H9 (cell line): ENCODE results near the gene UBAC1. TPM values are rescaled to one million over a fixed set of nuclear protein-coding genes. Genes with fewer than 3 reads are reported as not detected.

Experiments
- DNase-seq: peaks from one replicate; pipeline ENCODE4 v3.0.0-alpha.2; 2017
- H2AFZ ChIP-seq: one replicate; pipeline ENCODE4 v1.6.1; 2013; ENCODE audit warnings: mild to moderate bottlenecking, low read length, control low read depth, moderate library complexity
- H2AK5ac ChIP-seq: 2 replicates; pipeline ENCODE4 v1.6.1; 2013; ENCODE audit warnings: low read length, control low read depth, mixed read lengths; ENCODE audit not compliant: insufficient read length
- H2BK120ac ChIP-seq: one replicate; pipeline ENCODE4 v1.6.1; 2013; ENCODE audit warnings: low read depth, mild to moderate bottlenecking, low read length, control low read depth, inconsistent platforms; ENCODE audit not compliant: poor library complexity, severe bottlenecking
- H2BK12ac ChIP-seq: 2 replicates; pipeline ENCODE4 v1.6.1; 2013; ENCODE audit warnings: low read length, control low read depth, mixed read lengths, low read depth; ENCODE audit not compliant: insufficient read length
- H2BK15ac ChIP-seq: 2 replicates; pipeline ENCODE4 v1.6.1; 2013; ENCODE audit warnings: low read depth, low read length, control low read depth
- H2BK20ac ChIP-seq: one replicate; pipeline ENCODE4 v1.6.1; 2013; ENCODE audit warnings: low read depth, mild to moderate bottlenecking, low read length, control low read depth, inconsistent platforms; ENCODE audit not compliant: poor library complexity, severe bottlenecking
- H2BK5ac ChIP-seq: 2 replicates; pipeline ENCODE4 v1.6.1; 2013; ENCODE audit warnings: low read length, control low read depth, mixed read lengths; ENCODE audit not compliant: insufficient read length
- H3K14ac ChIP-seq: 2 replicates; pipeline ENCODE4 v1.6.1; 2013; ENCODE audit warnings: low read length, control low read depth; ENCODE audit not compliant: insufficient read depth
- H3K18ac ChIP-seq: 2 replicates; pipeline ENCODE4 v1.6.1; 2013; ENCODE audit warnings: low read depth, mild to moderate bottlenecking, mixed read lengths, low read length, control low read depth; ENCODE audit not compliant: insufficient read length
- H3K23ac ChIP-seq: 2 replicates; pipeline ENCODE4 v1.6.1; 2013; ENCODE audit warnings: low read length, control low read depth, mixed read lengths, low read depth; ENCODE audit not compliant: insufficient read length
- H3K23me2 ChIP-seq: 2 replicates; pipeline ENCODE4 v1.6.1; 2013; ENCODE audit warnings: low read depth, mild to moderate bottlenecking, mixed read lengths, low read length, control low read depth; ENCODE audit not compliant: insufficient read length, poor library complexity, severe bottlenecking
- H3K27ac ChIP-seq: 2 replicates; pipeline ENCODE4 v1.5.1; 2013; ENCODE audit warnings: low read length, control low read depth, mixed read lengths, low read depth; ENCODE audit not compliant: insufficient read length
- H3K27me3 ChIP-seq: 2 replicates; pipeline ENCODE4 v1.6.1; 2013; ENCODE audit warnings: low read length, control low read depth, inconsistent platforms; ENCODE audit not compliant: insufficient read depth
- H3K4ac ChIP-seq: 2 replicates; pipeline ENCODE4 v1.6.1; 2013; ENCODE audit warnings: low read depth, mild to moderate bottlenecking, control low read depth, inconsistent platforms, low read length, moderate library complexity
- H3K4me1 ChIP-seq: 2 replicates; pipeline ENCODE4 v1.6.1; 2013; ENCODE audit warnings: low read length, control low read depth, inconsistent platforms; ENCODE audit not compliant: insufficient read depth
- H3K4me2 ChIP-seq: 2 replicates; pipeline ENCODE4 v1.6.1; 2013; ENCODE audit warnings: low read length, control low read depth, mixed read lengths; ENCODE audit not compliant: insufficient read length, insufficient read depth
- H3K56ac ChIP-seq: 2 replicates; pipeline ENCODE4 v1.6.1; 2013; ENCODE audit warnings: low read depth, mild to moderate bottlenecking, mixed read lengths, low read length, control low read depth; ENCODE audit not compliant: insufficient read length
- H3K79me1 ChIP-seq: 2 replicates; pipeline ENCODE4 v1.6.1; 2013; ENCODE audit warnings: low read depth, mild to moderate bottlenecking, moderate library complexity, low read length, control low read depth, inconsistent platforms; ENCODE audit not compliant: insufficient read depth, poor library complexity, severe bottlenecking
- H3K79me2 ChIP-seq: 2 replicates; pipeline ENCODE4 v1.6.1; 2013; ENCODE audit warnings: low read length, control low read depth, inconsistent platforms; ENCODE audit not compliant: insufficient read depth
- H3K9ac ChIP-seq: 2 replicates; pipeline ENCODE4 v1.6.1; 2013; ENCODE audit warnings: low read length, control low read depth, mixed read lengths; ENCODE audit not compliant: insufficient read length; ENCODE audit errors: extremely low read depth
- H3K9me3 ChIP-seq: one replicate; pipeline ENCODE4 v1.6.1; 2013; ENCODE audit warnings: low read depth, low read length, inconsistent platforms; ENCODE audit not compliant: control insufficient read depth
- H3T11ph ChIP-seq: one replicate; pipeline ENCODE4 v1.6.1; 2013; ENCODE audit warnings: mild to moderate bottlenecking, low read length, control low read depth, inconsistent platforms
- H4K20me1 ChIP-seq: one replicate; pipeline ENCODE4 v1.6.1; 2013; ENCODE audit not compliant: control insufficient read depth, insufficient read length, insufficient read depth
- H4K5ac ChIP-seq: 2 replicates; pipeline ENCODE4 v1.6.1; 2013; ENCODE audit warnings: low read depth, mild to moderate bottlenecking, mixed read lengths, low read length, control low read depth; ENCODE audit not compliant: insufficient read length
- H4K8ac ChIP-seq: replicated peaks from 2 replicates; pipeline ENCODE4 v1.6.1; 2013; ENCODE audit warnings: low read length, control low read depth, mixed read lengths, low read depth; ENCODE audit not compliant: insufficient read length
- H4K91ac ChIP-seq: 2 replicates; pipeline ENCODE4 v1.6.1; 2013; ENCODE audit warnings: low read depth, mild to moderate bottlenecking, moderate library complexity, mixed read lengths, low read length, control low read depth; ENCODE audit not compliant: insufficient read length
- H3K27ac Mint-ChIP-seq, 3 experiments: 2 replicates in 2 of 3; 3 replicates in 1 of 3; pipeline ENCODE4 v1.8.0; 2020 to 2021; ENCODE audit warnings: mixed read lengths in 3 of 3, mild to moderate bottlenecking in 1 of 3, moderate library complexity in 1 of 3
- H3K27me3 Mint-ChIP-seq: 2 replicates; pipeline ENCODE4 v1.8.0; 2021; ENCODE audit warnings: low read depth, mild to moderate bottlenecking, moderate library complexity, mixed read lengths
- H3K36me3 Mint-ChIP-seq, 3 experiments: 2 replicates in 2 of 3; 3 replicates in 1 of 3; pipeline ENCODE4 v1.8.0; 2020 to 2021; ENCODE audit warnings: low read depth in 3 of 3, mixed read lengths in 3 of 3; ENCODE audit not compliant: insufficient read depth in 1 of 3
- H3K4me1 Mint-ChIP-seq, 2 experiments: 2 replicates each; pipeline ENCODE4 v1.8.0; 2020; ENCODE audit warnings: mixed read lengths in 2 of 2
- H3K4me3 Mint-ChIP-seq, 2 experiments: 2 replicates in 1 of 2; 3 replicates in 1 of 2; pipeline ENCODE4 v1.8.0; 2020 to 2021; ENCODE audit warnings: mild to moderate bottlenecking in 2 of 2, mixed read lengths in 2 of 2, moderate library complexity in 1 of 2
- H3K9me3 Mint-ChIP-seq, 2 experiments: 2 replicates in 1 of 2; 3 replicates in 1 of 2; pipeline ENCODE4 v1.8.0; 2020; ENCODE audit warnings: mild to moderate bottlenecking in 2 of 2, mixed read lengths in 2 of 2, moderate library complexity in 1 of 2
- CTCF ChIP-seq: fragments of 200-600 bp; sonication (generic); conservative IDR thresholded peaks from 3 replicates; pipeline ENCODE4 v1.8.0; 2021; ENCODE audit warnings: antibody characterized with exemption, mild to moderate bottlenecking
- WGBS: extraction: QIAGEN DNeasy Blood & Tissue Kit; methylation state at CpG from one replicate; pipeline ENCODE4 v1.1.7; 2013; ENCODE audit warnings: missing lambda C conversion rate, low lambda C conversion rate, mixed read lengths; ENCODE audit not compliant: insufficient read length; ENCODE audit errors: extremely low coverage; 5-methylcytosine and 5-hydroxymethylcytosine counted together
- total RNA-seq: library from RNA; stranded (reverse); gene quantifications from 2 replicates; pipeline ENCODE4 v1.2.1, GENCODE V29; 2021

Gene UBAC1
- total RNA-seq, 1 experiment from 2014 or later: 47.5 TPM

- H3K27ac ChIP-seq: no peak overlapping the region
- no peak overlapping the region for H2BK15ac ChIP-seq
- H3K4me2 ChIP-seq: no peak overlapping the region
- H2BK20ac ChIP-seq: no peak overlapping the region
- H4K5ac ChIP-seq: no peak overlapping the region
- H3K9me3 Mint-ChIP-seq: peaks cover 0 to 4% of the 10 kb centered on the region in 2 experiments; a peak in 2 of 5 replicates
- no peak overlapping the region for H4K8ac ChIP-seq
- no peak overlapping the region for H2BK5ac ChIP-seq
- H3K23ac ChIP-seq: no peak overlapping the region
- H2AK5ac ChIP-seq: no peak overlapping the region
- no peaks in the 10 kb centered on the region for H3K27me3 ChIP-seq
- no CpG with 5 or more reads among the region's 8 CpGs for WGBS
- H3K56ac ChIP-seq: no peak overlapping the region
- no peak overlapping the region for H3K18ac ChIP-seq
- peaks cover 11% of the 10 kb centered on the region; the same call in 1 of the 2 replicates for H3K79me2 ChIP-seq
- no peak overlapping the region for H3K4ac ChIP-seq
- no peak overlapping the region for H3K14ac ChIP-seq
- peaks cover 29 to 32% of the 10 kb centered on the region in 2 experiments for H3K4me1 Mint-ChIP-seq
- no peaks in the 10 kb centered on the region for H3K79me1 ChIP-seq
- H2BK120ac ChIP-seq: no peak overlapping the region
- no peak for TF ChIP-seq CTCF
- no peak for DNase-seq
- H3K23me2 ChIP-seq: peaks cover 5% of the 10 kb centered on the region
- no peak overlapping the region for H3K27ac Mint-ChIP-seq
- no peak overlapping the region for H2BK12ac ChIP-seq
- no peak overlapping the region for H2AFZ ChIP-seq
- peaks cover 3% of the 10 kb centered on the region for H4K20me1 ChIP-seq
- no peak overlapping the region for H4K91ac ChIP-seq
- peaks cover 2% of the 10 kb centered on the region; the same call in 1 of the 2 replicates for H3K4me1 ChIP-seq
- H3K9ac ChIP-seq: no peak overlapping the region
- H3K4me3 Mint-ChIP-seq: no peak overlapping the region
- no peak overlapping the region for H3T11ph ChIP-seq
- H3K9me3 ChIP-seq: no peaks in the 10 kb centered on the region
- H3K27me3 Mint-ChIP-seq: peaks cover 12% of the 10 kb centered on the region
- peaks cover 0 to 5% (median under 1%) of the 10 kb centered on the region in 3 experiments; a peak in 2 of 7 replicates for H3K36me3 Mint-ChIP-seq
These were observed 2.2 kb upstream of the UBAC1 start for GRCh38 chr9:135963338-135963737.
